ENCODE results near the gene CHRD.

DNA sequence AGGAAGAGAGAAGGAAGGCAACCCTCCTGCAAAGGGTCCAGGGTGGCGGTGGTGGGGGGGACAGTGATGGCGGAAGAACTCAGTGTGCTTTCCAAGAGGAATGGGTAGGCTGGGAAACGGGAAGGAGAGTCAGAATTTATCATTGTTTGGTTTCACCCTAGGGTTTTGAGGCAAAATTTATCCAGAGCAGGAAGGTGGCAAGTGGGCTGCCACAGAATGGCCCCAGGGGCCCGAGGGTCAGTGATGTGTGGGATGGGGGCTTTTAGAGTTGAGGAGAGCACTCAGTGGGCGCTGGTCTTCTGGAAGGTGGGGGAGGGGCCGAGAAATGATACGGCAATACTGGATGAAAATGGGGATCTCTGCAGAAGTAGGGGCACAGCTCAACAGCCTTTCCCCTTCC is 41.9 kb upstream of the CHRD start:
- no peak for TF ChIP-seq CTCF (IDR thresholded peaks at IDR 0.05)
- no peak for TF ChIP-seq POLR2A (IDR thresholded peaks at IDR 0.05)
- TF ChIP-seq EP300 (IDR thresholded peaks at IDR 0.05) = no peak

Measured in tibial nerve (tissue), 4 donors.